PFSK-1 (cell line): Measurements from ENCODE around the gene APC2.

Source experiments
- POLR2AphosphoS5 ChIP-seq: IDR thresholded peaks from 2 replicates; pipeline ENCODE4 v1.6.1; 2012; ENCODE audit warnings: low read depth, mild to moderate bottlenecking, control low read depth, low read length, moderate library complexity
- SIN3A ChIP-seq: IDR thresholded peaks from 2 replicates; pipeline ENCODE4 v1.6.1; 2012; ENCODE audit warnings: mild to moderate bottlenecking, low read length, moderate library complexity, borderline replicate concordance; ENCODE audit not compliant: insufficient read depth
- TAF1 ChIP-seq: IDR thresholded peaks from 2 replicates; pipeline ENCODE4 v1.6.1; 2012; ENCODE audit warnings: low read length, control low read depth, borderline replicate concordance; ENCODE audit not compliant: insufficient read depth

GRCh38 chr19:1449467-1450442 is at the start of gene APC2:
- TF ChIP-seq POLR2AphosphoS5 (no peak), SIN3A (no peak), TAF1 (no peak)
